NB4 (cell line): ENCODE results near the gene OLFM1.

Experiments
- CTCF ChIP-seq: IDR thresholded peaks from one replicate; pipeline ENCODE4 v1.5.1; 2012; ENCODE audit warnings: low read depth, low read length
- POLR2A ChIP-seq: IDR thresholded peaks from 2 replicates; pipeline ENCODE4 v1.6.1; 2011; ENCODE audit warnings: mild to moderate bottlenecking; ENCODE audit not compliant: insufficient read length; ENCODE audit errors: extremely low read depth

DNA sequence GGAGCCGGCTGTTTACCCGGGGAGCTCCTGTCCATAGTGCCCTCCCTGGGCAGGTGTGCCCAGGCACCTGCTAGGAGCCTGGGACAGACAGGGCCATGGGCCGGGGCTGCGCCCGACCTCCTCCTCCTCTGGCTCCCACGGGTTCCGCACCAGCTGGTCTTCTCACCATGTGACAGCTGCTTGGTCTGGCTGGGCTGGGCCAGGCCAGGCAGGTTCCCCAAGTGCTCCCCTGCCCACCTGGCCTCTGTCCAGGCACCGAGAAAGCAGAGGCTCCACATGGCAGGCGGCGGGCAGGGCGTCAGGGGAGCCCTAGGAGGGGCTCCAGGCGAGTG lies 60.0 kb downstream of the OLFM1 start:
- TF ChIP-seq CTCF (no peak), POLR2A (no peak)
